ENCODE measurements around the gene PCDH9.

The PCDH9 gene

DNA sequence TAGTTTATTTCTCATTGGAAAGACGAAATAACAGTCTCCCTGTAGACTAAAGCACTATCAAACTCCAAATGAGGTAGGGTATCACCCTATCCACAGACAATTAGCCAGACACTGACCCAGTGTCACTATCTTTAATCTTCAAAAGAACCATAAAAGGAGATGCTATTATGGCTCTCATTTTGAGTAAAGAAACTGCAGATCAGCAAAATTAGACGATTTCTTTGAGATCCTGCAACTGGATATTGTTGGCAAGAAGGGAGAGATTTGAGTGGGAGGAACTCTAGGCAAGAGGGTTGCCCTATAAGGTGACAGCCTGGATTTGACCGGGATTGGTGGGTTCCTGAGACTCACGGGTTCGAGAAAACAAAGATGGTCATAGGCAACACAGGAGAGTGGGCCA is 71.2 kb downstream of the PCDH9 start:
- DNase-seq, result no peak

DNA sequence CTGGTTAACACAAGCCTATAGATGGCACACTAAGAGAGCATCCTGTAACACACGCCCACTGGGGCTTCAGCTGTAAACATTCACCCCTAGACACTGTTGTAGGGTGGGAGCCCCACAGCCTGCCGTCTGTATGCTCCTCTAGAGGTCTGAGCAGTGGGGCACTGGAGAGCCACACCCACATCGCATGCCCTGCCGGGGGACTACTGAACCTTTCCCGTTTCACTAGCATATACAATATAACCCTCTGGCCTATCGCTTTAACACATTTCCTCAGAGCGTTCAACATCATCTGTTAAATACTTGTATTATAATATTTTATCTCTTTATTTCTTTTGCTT is 73.4 kb downstream of the PCDH9 start:
- no peak for DNase-seq

DNA sequence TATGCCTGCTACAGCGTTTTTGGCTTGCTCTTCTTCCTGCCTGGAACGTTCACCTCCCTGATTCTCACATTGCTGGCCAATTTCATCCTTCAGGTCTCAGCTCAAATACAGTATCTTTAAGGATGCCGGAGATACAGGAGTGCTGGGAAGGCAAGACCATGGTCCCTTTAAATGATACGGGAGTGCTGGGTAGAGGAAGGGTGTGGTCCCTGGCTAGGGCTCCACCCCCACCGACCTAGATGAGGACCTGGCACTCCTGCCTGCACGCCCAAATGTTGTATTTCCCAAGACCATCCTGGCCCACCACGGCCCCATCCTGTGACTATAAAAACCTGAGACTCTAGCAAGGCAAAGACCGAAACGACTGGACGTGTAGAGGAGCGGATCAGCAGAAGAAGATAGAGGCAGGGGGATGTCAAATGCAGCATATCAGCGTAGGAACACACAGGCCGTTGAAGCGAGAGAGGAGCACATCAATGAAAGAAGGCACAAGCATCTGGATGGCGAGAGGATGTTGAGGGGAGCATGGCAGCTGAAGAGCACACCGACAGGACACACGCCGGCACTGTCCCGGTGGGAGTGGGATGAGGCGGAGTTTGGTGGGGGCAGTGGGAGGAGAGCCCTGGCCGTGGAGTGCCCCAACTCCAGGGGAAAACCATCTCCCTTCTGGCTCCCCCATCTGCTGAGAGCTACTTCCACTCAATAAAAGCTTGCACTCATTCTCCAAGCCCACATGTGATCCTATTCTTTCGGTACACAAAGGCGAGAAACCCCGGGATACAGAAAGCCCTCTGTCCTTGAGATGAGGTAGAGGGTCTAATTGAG is 74.0 kb downstream of the PCDH9 start:
- no peak for DNase-seq

DNA sequence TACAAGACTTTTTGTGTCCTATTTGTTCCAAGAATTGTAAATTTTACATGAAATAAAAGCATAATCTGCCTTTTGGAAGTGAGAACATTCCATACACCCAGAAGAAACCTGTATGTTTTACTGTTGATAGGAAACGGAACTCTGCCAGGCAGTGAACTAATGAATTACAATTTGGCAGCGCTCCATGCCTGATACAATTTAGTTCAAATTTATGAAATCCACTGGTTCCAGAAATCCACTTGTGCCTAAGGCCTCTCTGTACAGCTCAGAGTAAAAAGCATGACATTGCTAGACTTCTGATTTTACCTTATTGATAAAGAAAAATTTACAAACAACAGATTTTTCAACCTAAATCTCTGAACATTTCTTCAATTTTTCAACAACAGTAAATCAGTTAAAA is 78.1 kb downstream of the PCDH9 start:
- no peak for DNase-seq

DNA sequence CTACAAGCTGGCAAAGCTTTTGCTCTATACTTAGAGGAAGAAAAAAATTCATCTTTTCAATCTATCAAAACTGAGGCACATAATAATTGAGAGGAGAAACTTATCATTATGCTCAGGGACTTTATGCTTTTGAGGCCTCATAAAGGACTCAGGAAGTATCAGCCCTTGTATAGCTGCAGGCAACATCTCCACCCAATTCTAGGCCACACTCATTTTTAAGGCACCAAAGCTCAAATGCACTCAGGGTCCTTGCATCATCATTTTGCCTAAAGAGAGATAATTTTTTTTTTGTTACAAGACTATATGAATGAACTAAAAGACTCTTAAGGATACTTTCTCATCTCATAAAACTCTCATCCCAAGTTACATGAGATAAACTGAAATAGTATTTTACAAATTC is 78.5 kb downstream of the PCDH9 start:
- DNase-seq, result no peak

DNA sequence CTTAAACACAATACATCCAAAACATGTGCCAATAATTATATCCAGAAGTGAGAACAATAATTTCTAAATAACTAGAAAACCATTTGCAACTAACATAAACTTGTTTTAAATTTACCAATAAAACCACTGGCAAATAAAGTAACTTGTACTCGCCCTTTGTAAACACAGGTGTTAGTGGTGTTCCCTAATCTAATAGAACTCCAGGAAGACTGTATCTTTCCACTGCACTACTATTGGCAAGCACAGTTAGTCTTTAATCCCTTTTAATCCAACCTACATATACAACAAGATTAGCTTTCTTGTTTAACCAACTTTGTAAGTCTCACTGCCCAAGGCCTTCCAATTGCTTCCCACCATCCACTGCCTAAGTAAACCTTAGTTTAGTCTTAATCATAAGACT is 79.5 kb downstream of the PCDH9 start:
- DNase-seq, result no peak

DNA sequence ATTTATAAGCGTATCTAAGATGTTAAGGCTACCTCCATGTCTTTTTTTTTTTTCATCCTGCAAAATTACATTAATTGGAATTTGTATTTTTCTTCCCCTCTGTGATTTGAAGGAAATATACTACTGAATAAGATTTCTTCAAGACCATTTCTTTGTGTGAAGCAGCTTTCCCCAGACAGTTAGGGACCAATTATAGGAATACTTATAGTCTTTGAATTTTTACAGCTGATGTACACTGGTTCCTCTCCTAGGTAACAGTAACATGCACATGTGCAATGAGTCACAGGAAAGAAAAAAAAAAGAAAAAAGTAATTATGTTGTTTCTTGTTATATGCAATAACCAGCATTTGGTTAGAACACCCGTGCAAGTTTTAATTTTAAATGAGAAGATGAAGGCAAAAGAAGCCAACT is 82.0 kb downstream of the PCDH9 start:
- no peak for DNase-seq

DNA sequence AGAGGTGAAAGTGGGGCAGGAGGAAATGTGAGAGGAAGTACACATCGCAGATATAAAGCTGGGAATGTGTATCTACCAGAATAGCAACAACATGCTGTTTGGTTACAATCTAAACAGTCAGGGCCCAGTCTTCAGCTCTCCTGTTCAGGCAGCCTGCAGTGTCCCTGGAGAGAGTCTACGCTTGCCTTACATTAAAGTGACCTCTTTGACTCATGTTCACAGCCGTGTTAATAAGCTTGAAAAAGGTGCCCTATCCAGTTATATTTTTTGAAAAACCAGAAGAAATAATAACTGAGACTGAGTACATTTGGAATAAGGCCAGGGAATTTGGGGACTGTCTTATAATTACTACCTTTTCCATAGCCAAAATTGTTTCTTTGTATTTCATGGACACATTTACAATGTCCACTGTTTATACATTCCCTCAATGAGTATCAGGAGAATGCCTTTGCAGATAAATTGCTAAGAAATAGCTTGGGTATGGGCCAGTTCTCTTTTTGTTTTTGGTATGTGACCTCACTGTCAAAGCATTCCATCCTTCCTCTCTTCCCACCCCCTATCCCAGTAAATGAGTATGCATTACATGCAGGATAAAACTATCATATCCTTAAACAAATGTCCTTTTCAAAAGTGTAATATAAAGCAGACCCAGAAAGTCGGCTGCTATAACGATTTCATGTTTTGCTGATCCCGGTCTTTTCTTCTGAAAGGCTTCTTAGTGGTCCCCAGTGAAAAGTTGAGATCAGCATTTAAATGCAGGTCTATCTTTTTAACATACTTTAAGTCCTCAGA is 82.6 kb downstream of the PCDH9 start:
- no peak for DNase-seq

DNA sequence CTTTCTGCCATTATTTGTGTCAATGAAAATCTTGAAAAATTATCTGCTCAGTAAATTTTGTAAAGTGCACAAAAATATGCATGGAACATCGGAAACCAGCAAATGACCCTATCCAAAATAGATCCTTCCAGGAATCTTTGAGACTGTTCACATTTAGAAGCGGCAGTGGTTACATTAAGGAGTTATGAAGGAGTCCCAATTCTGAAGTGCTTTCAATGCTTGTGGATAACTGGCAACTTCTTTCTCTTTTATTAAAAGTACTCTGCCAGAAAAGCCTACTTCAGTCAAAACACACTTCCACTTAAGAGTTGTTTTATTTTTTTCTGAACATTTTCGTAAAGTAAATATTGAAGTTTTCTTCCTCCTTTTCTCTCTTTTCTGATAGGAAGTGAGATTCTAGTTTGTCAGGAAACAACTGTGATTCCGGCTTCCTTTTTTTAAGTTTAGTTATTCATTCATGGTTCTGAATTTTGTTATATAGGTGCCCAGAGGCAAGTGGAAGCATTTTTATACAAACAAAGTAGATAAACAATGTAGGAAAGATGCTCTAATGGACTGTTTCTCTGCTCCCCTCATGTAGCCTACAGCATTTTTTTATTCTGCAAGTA is 83.5 kb downstream of the PCDH9 start:
- DNase-seq, result no peak

DNA sequence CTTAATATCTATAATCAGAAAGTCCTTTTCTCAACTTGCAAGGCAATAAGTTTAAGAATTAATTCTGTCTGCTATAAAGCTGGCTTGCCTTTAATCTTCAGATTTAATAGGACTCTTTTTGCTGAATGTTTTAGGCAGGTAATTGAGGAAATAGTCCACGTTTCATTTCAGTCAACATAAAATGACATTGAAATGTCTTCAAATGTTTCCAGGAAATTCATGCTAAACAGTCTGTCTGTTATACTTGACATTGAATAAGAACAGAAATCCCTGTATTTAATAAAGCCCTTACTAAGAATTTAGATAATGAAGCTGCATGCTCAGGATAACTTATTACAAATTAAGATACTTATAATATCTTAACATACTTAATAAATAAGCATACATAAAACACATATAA is 84.2 kb downstream of the PCDH9 start:
- no peak for DNase-seq

DNA sequence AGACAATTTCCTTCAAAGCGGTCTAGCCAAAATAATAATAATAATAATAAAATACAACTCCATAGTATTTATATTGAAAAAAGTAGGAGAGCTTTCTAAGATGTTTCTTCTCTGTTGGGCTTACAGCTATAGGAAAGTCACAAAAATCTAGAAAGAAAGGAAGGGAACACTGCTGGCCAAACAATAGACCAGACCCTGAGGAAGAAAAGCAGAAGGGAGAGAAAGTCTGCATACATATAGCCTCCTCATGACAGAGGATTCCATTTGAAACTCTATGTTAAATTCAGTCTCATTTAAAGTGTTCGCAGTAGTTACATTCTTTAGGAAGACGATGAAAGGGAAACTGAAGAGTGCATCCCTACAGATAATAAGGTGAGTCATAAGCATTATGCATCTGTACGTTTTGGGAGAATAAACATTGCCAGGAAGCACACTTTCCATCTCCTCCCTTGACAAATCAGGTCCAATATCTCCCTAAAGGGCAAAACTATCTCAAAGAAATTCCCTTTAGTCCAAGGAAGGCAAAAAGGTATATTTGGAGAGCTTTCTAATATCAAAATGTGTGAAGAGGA is 86.5 kb downstream of the PCDH9 start:
- no peak for DNase-seq

DNA sequence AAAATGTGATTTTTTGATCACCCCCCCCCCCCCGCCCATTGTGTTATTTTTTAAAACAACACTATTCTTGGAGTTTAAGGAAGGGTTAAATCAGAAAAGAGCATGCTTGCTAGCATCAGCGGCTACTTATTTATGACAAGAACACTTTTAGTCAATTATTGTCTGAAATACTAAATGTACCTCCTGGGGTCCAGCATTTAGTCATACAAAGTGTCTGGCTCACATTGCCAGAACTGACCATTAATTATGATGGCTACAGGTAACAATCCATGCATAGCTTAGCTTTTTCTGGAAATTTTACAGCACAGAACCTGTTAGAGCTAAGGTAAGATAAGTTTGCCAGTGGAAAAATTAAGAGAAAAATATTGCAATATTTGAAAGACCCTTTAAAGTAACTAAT is 90.1 kb downstream of the PCDH9 start:
- no peak for DNase-seq

DNA sequence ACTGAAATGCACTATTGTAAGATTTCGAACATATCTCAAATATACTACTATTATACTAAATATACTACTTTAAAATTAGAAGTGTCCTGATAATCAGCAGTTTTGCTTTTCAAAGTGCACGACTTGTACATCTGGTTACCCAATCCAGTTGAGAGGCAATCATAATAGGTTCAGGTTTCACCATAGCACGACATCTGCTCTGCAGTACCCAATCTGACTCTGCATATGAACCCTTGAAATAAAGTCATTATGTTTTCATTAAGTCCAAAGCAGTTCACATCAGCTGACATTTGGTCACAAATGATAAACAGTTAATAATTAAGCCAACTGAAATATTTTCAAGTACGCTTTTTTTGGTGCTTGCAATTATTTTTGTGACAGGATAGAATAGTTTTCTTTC is 90.6 kb downstream of the PCDH9 start:
- DNase-seq, result no peak

DNA sequence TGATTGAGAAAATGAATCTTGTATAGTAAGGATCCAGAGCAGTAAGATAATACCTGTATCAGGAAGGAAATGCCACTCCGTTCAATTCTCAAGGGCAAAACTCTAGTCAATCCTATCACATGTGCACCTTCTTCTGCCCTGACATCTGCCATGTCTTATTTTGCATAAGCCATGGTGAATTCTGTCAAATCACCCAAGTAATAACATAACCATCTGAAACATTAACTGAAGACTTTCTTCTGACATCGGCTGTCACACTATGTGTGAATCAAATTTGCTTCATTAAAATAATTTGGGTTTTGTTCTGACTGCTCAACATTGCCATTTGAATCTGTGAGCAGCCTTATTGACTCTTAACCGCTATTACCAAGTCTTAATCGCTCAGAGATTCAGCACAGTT is 91.2 kb downstream of the PCDH9 start:
- no peak for DNase-seq

DNA sequence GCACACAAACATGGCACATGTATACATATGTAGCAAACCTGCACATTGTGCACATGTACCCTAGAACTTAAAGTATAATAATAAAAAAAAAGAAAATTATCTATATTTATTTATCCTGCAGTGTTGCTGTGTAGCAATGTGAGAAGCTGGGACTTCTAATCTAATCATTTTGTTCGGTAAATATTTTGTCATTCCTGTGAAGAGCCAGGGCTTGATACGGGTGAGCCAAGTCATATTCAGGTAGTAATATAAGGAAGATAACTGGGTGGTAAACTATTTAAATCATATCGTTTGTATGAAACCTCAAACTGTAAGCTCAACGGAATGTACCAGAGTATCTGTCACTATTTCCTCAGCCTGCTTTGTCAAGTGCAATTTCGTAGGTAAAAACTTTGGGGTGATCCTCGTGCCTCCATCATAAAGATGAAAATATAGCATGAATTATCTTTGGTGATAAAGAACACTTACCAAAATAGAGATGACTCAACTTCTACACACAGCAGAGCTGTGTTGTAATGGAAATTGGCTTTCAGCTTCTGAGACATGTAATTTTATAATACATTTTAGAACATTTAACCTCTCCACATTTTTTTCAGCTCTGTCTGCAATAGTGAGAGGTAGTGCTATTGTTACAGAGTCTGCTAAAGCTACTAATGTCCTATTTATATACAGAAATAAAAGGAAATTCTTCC is 92.9 kb downstream of the PCDH9 start:
- no peak for DNase-seq

DNA sequence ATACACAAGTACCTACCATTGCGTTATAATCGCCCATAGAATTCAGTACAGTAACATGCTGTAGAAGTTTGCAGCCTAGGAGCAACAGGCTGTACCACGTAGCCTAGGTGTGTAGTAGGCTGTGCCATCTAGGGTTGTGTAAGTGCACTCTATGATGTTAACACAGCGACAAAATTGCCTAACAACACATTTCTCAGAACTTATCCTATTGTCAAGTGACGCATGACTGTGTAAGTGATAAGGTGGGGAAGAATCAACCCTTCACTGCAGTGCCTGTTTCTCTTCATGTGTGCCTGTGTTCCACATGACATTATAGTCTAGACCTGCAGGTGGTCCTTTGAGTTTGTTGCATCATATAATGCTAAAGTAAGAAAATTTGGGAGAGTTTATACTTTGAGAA is 94.0 kb downstream of the PCDH9 start:
- no peak for DNase-seq

DNA sequence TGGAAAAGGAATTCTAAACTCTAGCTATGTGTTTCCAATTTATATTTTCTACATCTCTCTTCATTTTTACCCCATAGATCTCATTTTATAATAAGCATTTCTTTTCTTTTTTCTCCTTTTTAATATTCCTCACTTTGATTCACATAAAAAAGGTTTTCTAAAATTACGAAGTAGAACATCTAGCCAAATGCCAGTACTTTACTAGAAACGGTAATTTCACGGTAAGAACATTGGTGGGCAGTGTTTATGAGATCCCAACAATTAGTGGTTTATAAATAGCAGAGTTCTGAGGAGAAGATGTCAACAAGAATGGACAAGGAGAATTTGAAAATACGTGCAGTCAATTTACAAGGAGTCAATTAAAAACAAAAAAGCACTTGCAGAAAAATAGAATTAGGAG is 94.8 kb downstream of the PCDH9 start:
- no peak for DNase-seq

DNA sequence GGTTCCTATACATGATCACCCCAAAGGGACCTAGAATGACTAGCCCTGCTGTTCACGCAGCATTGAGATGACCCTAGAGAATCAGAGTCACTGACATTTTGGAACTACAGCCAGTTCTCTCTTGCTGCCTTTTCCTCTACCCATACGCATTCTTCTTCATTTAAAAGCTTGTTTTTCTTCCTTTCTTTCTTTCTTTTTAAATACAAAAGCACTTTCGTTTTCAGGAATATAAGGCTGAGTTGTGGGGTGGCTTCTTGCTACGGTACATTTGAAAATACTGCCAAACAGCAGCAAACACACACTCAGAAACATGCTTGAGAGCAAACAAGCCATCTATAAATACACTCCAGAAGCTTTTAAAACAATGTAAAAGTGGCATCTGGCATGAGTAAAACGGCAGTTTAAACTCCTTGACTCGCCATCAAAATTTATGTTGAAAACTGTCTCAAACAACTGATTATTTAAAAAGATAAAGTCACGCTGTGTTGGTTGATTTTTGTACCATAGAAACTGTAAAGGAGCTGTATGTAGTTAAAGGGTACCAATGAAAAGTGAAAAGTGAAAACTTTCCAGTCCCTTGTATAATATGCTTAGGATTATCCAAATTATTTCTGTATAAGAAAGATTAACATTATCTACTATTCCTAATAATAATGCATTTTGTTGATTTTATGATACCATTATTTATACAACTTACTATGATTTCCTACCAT is 95.6 kb downstream of the PCDH9 start:
- DNase-seq, result no peak

DNA sequence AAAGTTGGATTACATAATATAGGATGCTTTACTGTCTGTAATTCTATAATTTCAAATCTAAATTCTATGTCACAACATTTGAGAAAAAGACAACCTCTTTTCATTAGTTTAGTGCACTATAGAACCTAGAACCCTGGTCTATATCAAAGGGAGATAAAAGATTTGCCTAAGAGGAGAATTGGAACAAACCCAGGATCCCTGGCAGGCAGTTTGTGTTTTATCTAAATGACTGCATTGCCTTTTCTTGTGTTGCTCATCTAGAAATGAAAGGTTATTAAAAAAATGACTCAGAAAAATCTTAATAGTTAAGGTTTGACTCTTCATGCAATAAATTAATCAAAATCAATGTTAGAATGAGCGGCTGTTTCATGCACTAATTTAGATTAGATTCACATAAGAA is 96.7 kb downstream of the PCDH9 start:
- DNase-seq, result no peak

DNA sequence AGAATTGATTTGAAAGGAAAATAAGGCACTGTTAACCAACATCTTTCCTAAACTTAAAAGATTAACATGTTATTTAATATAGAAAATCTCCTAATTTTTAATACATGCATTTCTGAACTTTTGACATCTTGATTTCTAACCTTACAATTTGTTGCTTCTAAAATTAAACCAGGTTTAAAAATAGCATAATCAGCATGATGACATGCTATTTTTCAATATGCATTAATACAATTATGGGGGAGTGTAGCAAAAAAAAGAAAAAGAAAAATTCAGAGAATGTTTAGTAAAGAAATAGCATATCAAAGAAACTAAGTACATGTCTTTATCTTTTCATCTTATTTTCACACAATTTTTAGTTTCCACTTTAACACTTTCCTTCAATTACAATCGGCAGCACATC is 98.7 kb downstream of the PCDH9 start:
- no peak for DNase-seq

DNA sequence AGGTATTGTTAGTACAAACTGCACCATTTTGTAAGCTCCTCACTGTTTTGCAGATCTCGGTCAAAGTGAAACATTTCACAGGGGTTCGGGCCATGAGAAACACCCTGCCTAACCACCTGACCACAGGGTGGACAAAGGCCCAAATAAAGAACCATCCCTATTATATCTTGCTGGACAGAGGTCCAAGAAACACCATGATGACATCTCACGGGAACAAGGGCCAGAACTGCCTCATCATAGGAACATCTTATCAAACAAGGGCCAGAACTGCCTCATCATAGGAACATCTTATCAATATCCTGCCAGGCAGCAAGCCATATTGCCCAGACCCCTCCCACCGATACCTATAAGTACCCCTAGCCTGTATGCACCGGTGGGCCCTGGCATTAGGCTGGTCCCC is 99.7 kb downstream of the PCDH9 start:
- DNase-seq, result no peak

DNA sequence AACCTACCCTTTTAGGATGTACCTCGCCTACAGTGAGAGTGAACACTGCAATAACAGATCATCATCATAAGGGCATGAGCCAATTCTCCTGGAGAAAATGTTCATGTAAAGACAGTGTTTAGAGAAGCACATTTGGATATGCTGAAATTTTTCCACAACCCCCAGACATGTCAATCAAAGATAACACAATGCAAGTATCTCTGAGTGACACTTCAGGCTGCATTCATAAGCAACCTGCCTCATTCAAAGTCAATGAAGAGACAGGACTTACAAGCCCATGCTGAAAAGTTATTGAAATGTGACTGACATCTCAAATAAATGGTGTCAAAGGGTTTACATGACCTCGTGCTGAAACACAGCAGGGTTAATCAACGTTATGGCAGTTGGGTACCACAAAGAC is 102.0 kb downstream of the PCDH9 start:
- DNase-seq, result no peak

DNA sequence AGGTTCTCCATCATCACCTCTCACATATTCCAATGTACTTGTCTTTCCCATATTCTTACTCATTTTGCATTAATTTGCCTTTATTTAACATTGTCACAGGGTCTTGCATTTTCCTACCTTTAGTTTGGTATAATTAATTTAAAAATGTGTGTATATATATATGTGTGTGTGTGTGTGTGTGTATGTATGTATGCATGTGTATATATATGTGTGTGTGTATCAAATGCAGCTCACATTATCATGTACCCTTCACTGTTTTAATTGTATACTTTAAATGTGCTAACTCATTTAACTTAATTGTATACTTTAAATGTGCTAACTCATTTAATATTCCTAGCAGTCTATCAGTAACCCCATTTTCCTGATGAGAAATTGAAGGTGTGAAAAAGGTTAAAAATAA is 104.5 kb downstream of the PCDH9 start:
- DNase-seq, result no peak
